ENCODE measurements around the gene PTPN20. TPM values are rescaled to one million over a fixed set of nuclear protein-coding genes. Genes with fewer than 3 reads are reported as not detected.

Gene PTPN20
- total RNA-seq, 4 donors from 2014 or later: 0.24 to 4.8 (median 0.95) TPM; not detected in 1

- ATAC-seq (ENCODE audit: low FRiP score): no peak
- TF ChIP-seq CTCF (IDR thresholded peaks at IDR 0.05): no peak
- no peak for DNase-seq (ENCODE audit: low spot score)
Measured at GRCh38 chr10:47040681-47041080, 129.5 kb downstream of the PTPN20 start.

GRCh38 chr10:47041396-47042198, 130.4 kb downstream of the PTPN20 start:
- ATAC-seq (ENCODE audit: low FRiP score): no peak
- DNase-seq (ENCODE audit: low spot score): no peak
- TF ChIP-seq CTCF (IDR thresholded peaks at IDR 0.05): no peak

GRCh38 chr10:47042199-47042473, 130.9 kb downstream of the PTPN20 start:
- ATAC-seq (ENCODE audit: low FRiP score) (no peak), DNase-seq (ENCODE audit: low spot score) (no peak)
- TF ChIP-seq CTCF (IDR thresholded peaks at IDR 0.05): no peak

- no peak for TF ChIP-seq CTCF (IDR thresholded peaks at IDR 0.05)
- ATAC-seq (ENCODE audit: low FRiP score): no peak
- no peak for DNase-seq (ENCODE audit: low spot score)
Measured at GRCh38 chr10:47042780-47043750, 131.8 kb downstream of the PTPN20 start.

GRCh38 chr10:47043928-47044538, 132.8 kb downstream of the PTPN20 start:
- ATAC-seq (ENCODE audit: low FRiP score): no peak
- no peak for TF ChIP-seq CTCF (IDR thresholded peaks at IDR 0.05)
- DNase-seq (ENCODE audit: low spot score): no peak

- no peak for ATAC-seq (ENCODE audit: low FRiP score)
- DNase-seq (ENCODE audit: low spot score): no peak
- TF ChIP-seq CTCF (IDR thresholded peaks at IDR 0.05): no peak
Measured at GRCh38 chr10:47044741-47045140, 133.5 kb downstream of the PTPN20 start.
